ELF-1 (cell line): ENCODE measurements around the gene ZFAND3.

Experiments used
- DNase-seq: peaks from one replicate; pipeline ENCODE4 v3.0.0-alpha.2; 2016; ENCODE audit warnings: low read depth, low spot score

The ZFAND3 gene

DNA sequence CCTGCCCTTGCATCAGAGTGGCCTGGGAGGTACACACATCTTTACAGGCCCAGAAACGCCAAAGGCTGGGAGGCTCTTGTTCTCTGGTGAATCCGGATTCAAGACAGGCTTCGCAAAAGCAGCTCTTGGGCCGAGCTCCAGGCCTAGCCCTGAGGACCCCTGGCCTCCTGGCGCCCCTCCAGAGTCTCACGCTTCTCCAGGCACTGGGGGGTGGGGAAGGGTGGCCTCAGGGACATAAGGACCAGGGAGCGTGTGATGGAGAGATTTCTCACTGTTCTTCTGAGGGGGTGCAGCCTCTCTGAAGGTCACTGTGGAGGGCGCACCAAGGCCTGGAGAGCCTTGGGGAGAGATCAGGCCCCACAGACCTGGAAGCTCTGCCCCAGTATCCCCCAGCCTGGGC, 349.2 kb downstream of the ZFAND3 start:
- no peak for DNase-seq

GRCh38 chr6:38169221-38169976, 349.9 kb downstream of the ZFAND3 start:
- DNase-seq: peak; percentile 56

- DNase-seq: peak; percentile 85
Measured at GRCh38 chr6:38169977-38170526, 350.5 kb downstream of the ZFAND3 start.

DNA sequence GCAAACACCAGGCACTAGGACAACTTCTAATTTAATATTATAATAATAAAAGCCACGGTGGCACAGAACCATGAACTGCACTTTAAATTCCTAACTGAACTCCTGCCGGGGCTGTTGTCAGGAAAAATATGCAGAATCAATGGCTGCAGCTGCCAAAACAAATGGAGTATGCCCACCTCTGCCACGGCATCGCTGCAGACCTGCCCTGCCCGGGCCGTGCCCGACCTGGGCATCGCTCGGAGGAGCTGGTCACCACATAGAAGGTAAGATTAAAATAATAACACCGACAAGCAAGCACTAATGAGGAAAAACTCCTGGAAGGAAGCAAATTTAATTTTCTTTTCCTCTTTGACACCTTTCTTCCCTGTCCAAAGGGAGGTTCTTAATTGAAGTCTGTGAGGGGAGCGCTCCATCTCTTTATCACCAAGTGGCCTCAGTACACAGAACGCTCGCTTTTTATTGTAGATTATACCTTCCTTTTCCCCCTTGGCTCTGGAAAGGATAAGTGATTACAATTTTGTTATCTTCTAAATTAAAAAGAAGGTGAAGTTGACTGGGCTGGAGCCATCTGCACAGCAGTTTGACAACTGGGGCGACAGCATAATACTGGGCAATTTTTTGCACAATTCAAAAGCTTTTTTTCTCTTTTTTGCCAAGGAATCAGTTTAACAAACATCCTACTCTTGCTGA, 351.3 kb downstream of the ZFAND3 start:
- no peak for DNase-seq

DNA sequence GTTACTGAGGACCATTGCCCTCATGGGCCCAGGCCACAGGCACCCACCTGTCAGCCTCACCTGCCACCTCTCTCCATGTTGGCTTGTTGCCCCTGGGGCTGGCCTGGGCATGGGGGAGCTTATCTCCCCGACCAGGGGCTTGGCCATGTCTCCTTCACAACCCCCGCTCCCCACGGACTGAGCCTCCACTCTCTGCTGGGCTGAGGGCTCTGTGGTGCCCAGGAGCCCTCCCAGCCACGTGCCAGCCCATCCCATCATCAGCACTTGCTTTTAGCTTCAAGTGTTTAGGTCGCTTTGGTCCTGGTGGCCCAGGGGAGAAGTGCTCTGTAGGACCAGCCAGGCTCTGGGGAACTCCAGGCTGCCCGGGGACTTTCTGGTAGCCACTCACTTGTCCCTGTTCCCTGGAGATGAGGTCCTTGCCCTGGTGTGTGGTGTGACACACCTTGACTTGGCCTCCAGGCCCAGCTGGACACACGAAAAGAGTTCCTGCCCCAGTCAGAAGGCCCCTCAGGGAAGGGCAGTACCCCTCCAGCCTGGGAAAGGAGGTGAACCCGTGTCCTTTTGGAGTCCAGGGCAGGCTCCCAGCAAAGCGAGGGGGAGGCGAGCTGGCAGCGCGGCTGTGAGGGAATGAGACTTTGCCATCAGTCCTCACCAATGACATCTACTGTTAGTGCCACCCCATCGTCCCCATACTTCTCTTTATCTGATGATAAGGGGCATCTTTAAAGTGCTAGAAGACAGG, 352.6 kb downstream of the ZFAND3 start:
- DNase-seq: no peak

DNA sequence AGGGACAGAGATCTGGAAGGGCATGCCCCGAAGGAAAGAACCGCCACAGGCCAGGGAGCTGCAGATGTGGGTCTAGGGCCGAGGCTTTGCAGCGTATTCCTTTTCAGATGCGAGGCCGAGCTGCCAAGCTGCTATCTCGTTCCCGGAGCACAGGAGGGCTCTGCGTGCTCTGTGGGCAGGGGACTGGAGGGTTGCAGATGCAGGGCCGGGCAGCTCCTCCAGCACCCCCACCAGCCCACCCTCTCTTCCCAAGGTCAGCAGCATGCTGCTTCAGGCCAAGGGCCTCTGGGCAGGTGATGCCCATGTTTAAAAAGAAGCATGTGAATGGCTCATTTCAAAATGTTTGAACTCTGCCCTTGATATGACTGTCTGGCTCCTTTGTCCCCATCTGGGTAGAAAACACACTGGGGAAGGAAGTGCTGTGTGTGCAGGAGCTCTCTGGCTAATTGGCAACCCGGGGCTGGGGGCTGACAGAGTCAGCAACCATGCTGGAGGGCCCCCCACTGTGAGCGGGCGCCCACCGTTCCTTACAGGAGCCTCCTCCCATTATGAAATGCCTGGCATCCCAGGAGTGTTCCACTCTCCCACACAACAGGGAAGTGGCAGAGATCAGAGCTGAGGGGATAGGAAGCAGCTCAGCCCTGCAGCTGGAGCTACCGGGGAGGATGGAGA, 353.3 kb downstream of the ZFAND3 start:
- DNase-seq: no peak

DNA sequence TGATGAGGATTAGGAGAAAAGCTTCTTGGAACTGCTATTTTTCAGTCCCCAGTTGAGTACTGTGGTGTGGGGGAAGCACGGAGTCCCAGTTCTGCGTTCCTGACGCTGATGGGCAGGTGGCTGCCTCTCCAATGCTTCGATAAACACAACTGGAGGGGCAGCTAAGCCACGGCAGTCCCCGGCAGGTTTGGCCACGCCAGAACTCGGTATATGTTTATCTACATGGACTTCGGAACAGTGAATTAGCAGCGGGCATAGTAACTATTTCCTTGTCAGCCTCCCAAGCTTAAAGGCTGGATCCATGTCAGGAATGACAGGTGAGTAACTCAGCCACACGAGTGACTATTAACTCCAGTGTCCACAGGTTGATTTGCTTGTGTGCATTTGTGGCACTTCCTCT, 354.4 kb downstream of the ZFAND3 start:
- DNase-seq: no peak

GRCh38 chr6:38174315-38174714, 354.8 kb downstream of the ZFAND3 start:
- DNase-seq: no peak

DNA sequence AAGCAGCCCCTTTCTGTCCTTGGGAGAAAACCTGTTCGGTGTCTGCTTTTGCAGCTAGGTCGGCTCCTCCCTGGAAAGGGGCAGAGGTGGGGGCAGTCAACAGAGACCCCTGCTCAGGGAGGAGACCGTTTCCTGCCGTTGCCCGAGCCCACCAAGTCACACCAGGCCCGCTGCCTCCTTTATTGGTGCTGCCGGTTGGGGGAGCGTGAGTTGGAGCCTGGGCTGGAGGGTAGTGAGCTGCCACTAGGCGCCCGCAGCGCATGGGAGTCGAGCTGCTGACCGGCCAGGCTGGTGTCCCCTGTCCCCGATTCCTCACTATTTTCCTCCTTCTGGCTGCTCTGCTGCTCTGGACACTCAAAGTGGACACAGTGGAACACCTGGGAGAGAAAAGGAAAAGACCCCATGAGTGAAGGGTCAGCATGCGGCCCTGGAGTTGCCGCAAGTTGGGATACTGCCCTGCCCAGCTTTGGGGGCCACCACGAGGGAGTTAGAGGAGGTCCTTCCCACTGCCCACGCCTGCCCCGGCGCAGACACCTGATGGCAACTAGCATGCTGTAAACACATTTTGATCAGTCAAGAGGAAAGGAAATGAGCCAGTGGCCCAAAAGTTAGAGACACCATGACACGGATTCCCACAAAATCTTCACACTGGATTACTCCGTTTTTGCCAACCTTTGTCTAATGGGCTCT, 355.4 kb downstream of the ZFAND3 start:
- no peak for DNase-seq

DNA sequence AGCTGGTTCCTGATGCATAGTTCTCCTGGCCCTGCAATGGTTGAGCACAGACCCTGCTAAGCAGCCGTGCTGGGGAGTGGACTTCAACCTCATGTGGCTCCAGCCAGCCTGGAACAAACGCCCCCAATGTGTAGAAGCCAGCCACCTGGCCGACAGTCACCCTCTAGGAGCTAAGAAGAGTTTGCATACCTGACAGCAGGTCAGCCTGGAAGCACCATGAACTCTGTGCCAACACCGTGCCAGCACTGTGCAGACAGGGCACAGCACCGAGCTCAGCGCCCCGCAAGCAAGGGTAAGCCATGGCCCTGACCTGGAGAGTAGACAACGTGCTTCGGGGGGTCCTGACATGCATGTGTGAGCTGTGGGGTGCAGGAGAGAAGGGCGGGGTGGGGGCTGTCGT, 356.3 kb downstream of the ZFAND3 start:
- DNase-seq: no peak

DNA sequence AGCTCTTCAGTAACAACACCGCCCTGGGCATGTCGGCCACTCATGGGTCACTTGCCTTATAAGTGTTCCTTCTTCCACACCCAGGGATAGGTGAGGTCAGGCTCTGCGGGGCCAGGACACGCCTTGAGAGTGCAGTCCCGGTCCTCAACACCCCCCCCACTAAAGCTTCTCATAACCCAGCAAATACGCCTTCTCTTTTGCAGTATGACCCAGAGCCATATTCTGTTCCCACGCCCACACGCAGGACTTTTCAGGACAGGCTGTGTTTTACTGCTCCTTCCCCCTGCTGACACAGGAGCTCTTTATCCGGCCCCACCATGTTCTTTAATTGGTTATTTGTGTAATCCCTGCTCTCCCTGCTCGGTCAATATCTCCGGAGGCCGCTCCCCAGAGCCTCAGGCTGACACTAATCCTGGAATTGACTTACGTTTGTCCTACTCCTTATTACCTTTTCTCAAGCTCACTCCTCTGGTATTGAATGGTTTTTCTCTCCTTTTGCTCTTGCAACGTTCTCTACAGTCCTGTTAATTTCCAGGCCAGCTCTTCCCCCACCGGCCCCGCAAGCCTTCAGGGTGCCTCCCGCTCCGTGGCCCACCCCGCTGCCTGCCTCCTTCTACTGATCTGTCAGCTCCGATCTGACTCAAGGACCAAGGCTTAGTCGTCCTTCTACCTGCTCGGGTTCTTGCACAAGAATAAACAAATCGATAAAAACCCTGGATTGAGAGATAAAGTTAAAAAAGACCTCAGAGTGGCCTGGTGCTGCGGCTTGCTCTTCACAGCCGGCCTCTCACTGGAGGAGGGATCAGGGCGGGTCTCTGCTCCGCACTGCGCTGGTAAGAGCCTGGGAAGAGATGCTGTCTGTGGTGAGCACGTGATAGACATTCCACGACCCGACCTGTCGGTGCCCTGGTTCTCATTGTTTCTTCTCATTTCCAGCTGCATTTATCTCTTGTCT, 357.5 kb downstream of the ZFAND3 start:
- peak; percentile 81 for DNase-seq

GRCh38 chr6:38177882-38178583, 358.5 kb downstream of the ZFAND3 start:
- DNase-seq: no peak

GRCh38 chr6:38178584-38178886, 359.0 kb downstream of the ZFAND3 start:
- DNase-seq: no peak

DNA sequence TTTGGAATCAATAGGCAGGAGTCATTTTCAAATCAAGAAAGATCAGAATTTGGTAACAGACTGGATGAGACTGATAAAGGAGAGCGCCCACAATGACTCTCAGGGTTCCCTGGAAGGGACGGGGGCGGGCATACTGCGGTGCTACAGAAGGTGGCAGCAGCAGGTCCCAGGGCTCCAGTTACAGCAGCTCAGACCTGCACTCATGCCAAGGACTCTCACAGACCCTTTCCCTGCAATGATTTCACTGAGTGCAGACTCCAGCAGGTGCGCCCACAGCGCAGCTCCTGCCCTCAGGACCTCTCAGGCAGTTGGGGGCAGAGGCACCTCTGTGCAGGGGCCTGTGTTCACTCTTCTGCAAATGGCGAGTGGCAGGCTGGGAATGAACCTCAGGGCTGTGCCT, 359.8 kb downstream of the ZFAND3 start:
- DNase-seq: no peak

GRCh38 chr6:38179794-38180430, 360.4 kb downstream of the ZFAND3 start:
- DNase-seq: no peak

DNA sequence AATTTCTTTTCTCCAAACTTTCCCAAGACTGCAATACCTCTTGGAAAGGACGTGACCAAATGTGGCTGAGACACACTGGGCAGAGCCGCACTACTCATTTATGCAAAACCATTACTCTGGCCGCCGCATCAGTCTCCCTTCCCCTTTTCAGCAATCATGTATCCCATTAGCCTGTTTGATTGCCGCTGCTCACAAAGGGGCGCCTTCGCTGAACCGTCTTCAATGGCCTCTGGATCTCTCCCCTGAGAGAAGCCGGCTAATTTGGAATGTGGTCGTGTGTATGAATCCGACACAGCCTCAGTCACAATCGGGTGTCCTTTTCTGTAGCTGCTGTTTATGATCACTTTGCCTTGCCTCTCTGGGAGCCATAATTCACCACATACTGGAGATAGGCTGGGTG, 361.1 kb downstream of the ZFAND3 start:
- no peak for DNase-seq

- no peak for DNase-seq
Measured at GRCh38 chr6:38182426-38182825, 362.9 kb downstream of the ZFAND3 start.

GRCh38 chr6:38183856-38184584, 364.5 kb downstream of the ZFAND3 start:
- no peak for DNase-seq
